ENCODE results near the gene CDH2. TPM values are rescaled to one million over a fixed set of nuclear protein-coding genes. Genes with fewer than 3 reads are reported as not detected.

CDH2 gene
- polyA plus RNA-seq, 1 donor from 2014 or later: 199 TPM

DNA sequence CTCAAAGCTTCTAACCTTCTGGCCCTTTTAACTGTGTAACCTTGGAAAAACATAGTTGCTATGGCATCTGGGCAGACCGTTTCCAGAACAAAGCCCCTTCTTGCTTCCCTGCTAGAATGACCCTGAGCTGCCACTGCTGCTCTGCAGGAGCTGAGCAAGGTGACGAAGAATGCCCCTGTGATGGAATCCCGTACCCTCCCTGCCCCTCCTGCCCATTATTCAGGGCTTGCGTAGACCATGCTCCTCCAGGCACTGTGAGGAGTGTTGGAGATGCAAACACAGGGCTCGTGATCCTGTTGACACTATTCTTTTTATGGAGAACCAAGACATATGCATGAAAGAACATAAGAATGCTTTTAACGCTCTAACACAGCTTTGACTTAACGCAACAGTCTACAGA, 191.1 kb downstream of the CDH2 start:
- Histone ChIP-seq H3K9me3 (ENCODE audit: low read length) (no peaks in the 10 kb centered on the region), H3K79me2 (replicated peaks; ENCODE audit: insufficient read depth, low read length) (peaks cover 36% of the 10 kb centered on the region), H3K36me3 (ENCODE audit: insufficient read depth, low read length) (peaks cover 14% of the 10 kb centered on the region), H3K27ac (ENCODE audit: low read length) (no peak overlapping the region), H3K4me2 (ENCODE audit: low read length) (no peak overlapping the region), H2AFZ (ENCODE audit: low read depth, low read length) (no peak overlapping the region), H3K27me3 (ENCODE audit: insufficient read depth, low read depth, low read length) (no peaks in the 10 kb centered on the region), H4K20me1 (ENCODE audit: insufficient read depth) (no peaks in the 10 kb centered on the region), H3K9me2 (ENCODE audit: insufficient read depth, low read length) (no peaks in the 10 kb centered on the region), H3K4me3 (ENCODE audit: low read length) (no peak overlapping the region), H3K9ac (ENCODE audit: low read length) (no peak overlapping the region), H3F3A (ENCODE audit: insufficient read depth, low read length, poor library complexity, severe bottlenecking) (no peaks in the 10 kb centered on the region)
- TF ChIP-seq MXI1 (conservative IDR thresholded peaks at IDR 0.05; ENCODE audit: poor library complexity, severe bottlenecking) (no peak), RAD21 (conservative IDR thresholded peaks at IDR 0.05) (no peak), SMC3 (conservative IDR thresholded peaks at IDR 0.05; ENCODE audit: poor library complexity) (no peak), EP300 (conservative IDR thresholded peaks at IDR 0.05; ENCODE audit: poor library complexity, severe bottlenecking) (no peak), EZH2 (IDR thresholded peaks at IDR 0.05; ENCODE audit: borderline replicate concordance, insufficient read depth, low read length, poor library complexity, severe bottlenecking) (no peak), POLR2AphosphoS5 (IDR thresholded peaks at IDR 0.05) (no peak), TAF1 (IDR thresholded peaks at IDR 0.05; ENCODE audit: low read depth) (no peak)
- TF ChIP-seq, protein P1, sequence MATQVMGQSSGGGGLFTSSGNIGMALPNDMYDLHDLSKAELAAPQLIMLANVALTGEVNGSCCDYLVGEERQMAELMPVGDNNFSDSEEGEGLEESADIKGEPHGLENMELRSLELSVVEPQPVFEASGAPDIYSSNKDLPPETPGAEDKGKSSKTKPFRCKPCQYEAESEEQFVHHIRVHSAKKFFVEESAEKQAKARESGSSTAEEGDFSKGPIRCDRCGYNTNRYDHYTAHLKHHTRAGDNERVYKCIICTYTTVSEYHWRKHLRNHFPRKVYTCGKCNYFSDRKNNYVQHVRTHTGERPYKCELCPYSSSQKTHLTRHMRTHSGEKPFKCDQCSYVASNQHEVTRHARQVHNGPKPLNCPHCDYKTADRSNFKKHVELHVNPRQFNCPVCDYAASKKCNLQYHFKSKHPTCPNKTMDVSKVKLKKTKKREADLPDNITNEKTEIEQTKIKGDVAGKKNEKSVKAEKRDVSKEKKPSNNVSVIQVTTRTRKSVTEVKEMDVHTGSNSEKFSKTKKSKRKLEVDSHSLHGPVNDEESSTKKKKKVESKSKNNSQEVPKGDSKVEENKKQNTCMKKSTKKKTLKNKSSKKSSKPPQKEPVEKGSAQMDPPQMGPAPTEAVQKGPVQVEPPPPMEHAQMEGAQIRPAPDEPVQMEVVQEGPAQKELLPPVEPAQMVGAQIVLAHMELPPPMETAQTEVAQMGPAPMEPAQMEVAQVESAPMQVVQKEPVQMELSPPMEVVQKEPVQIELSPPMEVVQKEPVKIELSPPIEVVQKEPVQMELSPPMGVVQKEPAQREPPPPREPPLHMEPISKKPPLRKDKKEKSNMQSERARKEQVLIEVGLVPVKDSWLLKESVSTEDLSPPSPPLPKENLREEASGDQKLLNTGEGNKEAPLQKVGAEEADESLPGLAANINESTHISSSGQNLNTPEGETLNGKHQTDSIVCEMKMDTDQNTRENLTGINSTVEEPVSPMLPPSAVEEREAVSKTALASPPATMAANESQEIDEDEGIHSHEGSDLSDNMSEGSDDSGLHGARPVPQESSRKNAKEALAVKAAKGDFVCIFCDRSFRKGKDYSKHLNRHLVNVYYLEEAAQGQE (IDR thresholded peaks at IDR 0.05; ENCODE audit: borderline replicate concordance): no peak
- TF ChIP-seq, protein P2, sequence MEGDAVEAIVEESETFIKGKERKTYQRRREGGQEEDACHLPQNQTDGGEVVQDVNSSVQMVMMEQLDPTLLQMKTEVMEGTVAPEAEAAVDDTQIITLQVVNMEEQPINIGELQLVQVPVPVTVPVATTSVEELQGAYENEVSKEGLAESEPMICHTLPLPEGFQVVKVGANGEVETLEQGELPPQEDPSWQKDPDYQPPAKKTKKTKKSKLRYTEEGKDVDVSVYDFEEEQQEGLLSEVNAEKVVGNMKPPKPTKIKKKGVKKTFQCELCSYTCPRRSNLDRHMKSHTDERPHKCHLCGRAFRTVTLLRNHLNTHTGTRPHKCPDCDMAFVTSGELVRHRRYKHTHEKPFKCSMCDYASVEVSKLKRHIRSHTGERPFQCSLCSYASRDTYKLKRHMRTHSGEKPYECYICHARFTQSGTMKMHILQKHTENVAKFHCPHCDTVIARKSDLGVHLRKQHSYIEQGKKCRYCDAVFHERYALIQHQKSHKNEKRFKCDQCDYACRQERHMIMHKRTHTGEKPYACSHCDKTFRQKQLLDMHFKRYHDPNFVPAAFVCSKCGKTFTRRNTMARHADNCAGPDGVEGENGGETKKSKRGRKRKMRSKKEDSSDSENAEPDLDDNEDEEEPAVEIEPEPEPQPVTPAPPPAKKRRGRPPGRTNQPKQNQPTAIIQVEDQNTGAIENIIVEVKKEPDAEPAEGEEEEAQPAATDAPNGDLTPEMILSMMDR (IDR thresholded peaks at IDR 0.05; ENCODE audit: poor library complexity, severe bottlenecking): no peak

DNA sequence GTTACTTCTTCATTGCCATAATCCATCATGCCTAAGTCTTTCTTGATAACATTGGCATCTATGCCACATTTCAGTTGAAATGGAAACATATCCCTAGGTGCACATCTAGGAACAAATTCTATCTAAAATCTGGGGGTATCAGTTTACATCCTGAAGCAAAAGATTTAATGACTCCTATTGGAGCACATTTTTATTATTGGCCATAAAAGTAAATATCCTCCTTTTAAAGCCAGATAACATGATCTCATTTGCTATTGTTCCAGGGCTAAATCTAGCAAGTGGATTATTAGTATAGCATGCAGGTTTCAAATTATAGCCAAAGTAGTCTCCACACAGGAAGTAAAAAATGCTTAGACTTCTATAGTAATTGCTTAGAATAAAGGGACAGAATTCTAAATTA, 193.2 kb downstream of the CDH2 start:
- TF ChIP-seq EP300 (conservative IDR thresholded peaks at IDR 0.05; ENCODE audit: poor library complexity, severe bottlenecking) (no peak), POLR2AphosphoS5 (IDR thresholded peaks at IDR 0.05) (no peak), TAF1 (IDR thresholded peaks at IDR 0.05; ENCODE audit: low read depth) (no peak), EZH2 (IDR thresholded peaks at IDR 0.05; ENCODE audit: borderline replicate concordance, insufficient read depth, low read length, poor library complexity, severe bottlenecking) (no peak)
- TF ChIP-seq, protein P2 (IDR thresholded peaks at IDR 0.05; ENCODE audit: poor library complexity, severe bottlenecking): no peak

More for the DNA sequence above, 193.2 kb downstream of the CDH2 start:
- Histone ChIP-seq H3K79me2 (replicated peaks; ENCODE audit: insufficient read depth, low read length) (peaks cover 24% of the 10 kb centered on the region), H3K4me2 (ENCODE audit: low read length) (no peak overlapping the region), H3K36me3 (ENCODE audit: insufficient read depth, low read length) (peaks cover 19% of the 10 kb centered on the region), H4K20me1 (ENCODE audit: insufficient read depth) (no peaks in the 10 kb centered on the region), H3K27me3 (ENCODE audit: insufficient read depth, low read depth, low read length) (no peaks in the 10 kb centered on the region), H3K9me3 (ENCODE audit: low read length) (no peaks in the 10 kb centered on the region), H3F3A (ENCODE audit: insufficient read depth, low read length, poor library complexity, severe bottlenecking) (no peaks in the 10 kb centered on the region), H3K9me2 (ENCODE audit: insufficient read depth, low read length) (no peaks in the 10 kb centered on the region), H3K4me3 (ENCODE audit: low read length) (no peak overlapping the region), H2AFZ (ENCODE audit: low read depth, low read length) (no peak overlapping the region), H3K27ac (ENCODE audit: low read length) (no peak overlapping the region), H3K9ac (ENCODE audit: low read length) (no peak overlapping the region)
